Type B pancreatic cell (in vitro differentiated cells): Measurements from ENCODE around the gene LRMDA. TPM values are rescaled to one million over a fixed set of nuclear protein-coding genes. Genes with fewer than 3 reads are reported as not detected.

Experiments used
- DNase-seq: peaks from one replicate; pipeline ENCODE4 v3.0.0; 2021; ENCODE audit warnings: mixed read lengths; ENCODE audit not compliant: unreplicated experiment; ENCODE audit errors: extremely low spot score
- H3K27ac Mint-ChIP-seq: 2 replicates; pipeline ENCODE4 v1.8.0; 2021; ENCODE audit warnings: mild to moderate bottlenecking, mixed read lengths
- H3K27me3 Mint-ChIP-seq: 2 replicates; pipeline ENCODE4 v1.8.0; 2021; ENCODE audit warnings: mixed read lengths
- H3K36me3 Mint-ChIP-seq: 2 replicates; pipeline ENCODE4 v1.8.0; 2021; ENCODE audit warnings: mixed read lengths
- H3K4me1 Mint-ChIP-seq: one replicate; pipeline ENCODE4 v1.8.0; 2021; ENCODE audit warnings: mixed read lengths; ENCODE audit not compliant: unreplicated experiment
- H3K4me3 Mint-ChIP-seq: 2 replicates; pipeline ENCODE4 v1.8.0; 2021; ENCODE audit warnings: mild to moderate bottlenecking, mixed read lengths
- H3K9me3 Mint-ChIP-seq: 2 replicates; pipeline ENCODE4 v1.8.0; 2021; ENCODE audit warnings: mixed read lengths
- total RNA-seq: library from RNA; stranded (reverse); gene quantifications from 2 replicates; pipeline ENCODE4 v1.2.1, GENCODE V29; 2021; ENCODE audit warnings: low replicate concordance
- TF ChIP-seq, protein P1 (sequence below): fragments of 200-600 bp; sonication (generic); conservative IDR thresholded peaks from 2 replicates; pipeline ENCODE4 v1.5.0; 2021; ENCODE audit warnings: antibody characterized with exemption, mild to moderate bottlenecking

LRMDA gene
- total RNA-seq, 1 donor from 2014 or later = 2.0 TPM

DNA sequence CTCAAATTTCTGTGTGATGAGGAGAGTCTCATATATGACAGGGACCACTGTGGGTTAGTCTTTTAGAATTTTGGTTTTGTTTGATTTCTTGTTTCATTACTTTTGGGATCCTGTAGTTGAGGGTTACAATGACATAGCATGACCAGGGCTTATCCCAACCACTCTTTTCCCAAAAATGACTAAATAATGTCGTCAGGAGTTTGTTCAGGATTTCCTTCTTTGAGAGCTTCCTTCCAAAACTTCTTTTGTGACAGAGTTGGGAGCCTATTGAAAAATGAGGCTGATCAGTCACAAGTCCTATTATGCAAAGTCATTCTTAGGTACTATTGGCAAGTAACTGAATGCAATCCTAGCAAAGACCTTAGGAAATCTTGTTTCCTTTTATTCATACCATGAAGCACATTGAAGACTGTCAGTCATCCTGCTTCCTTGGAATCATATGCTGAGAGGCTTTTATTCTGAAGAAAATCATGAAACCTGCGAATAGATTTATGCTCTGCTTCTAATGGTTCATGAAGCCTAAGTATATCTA is 498.3 kb downstream of the LRMDA start:
- Mint-ChIP-seq H3K36me3 (no peaks in the 10 kb centered on the region), H3K27me3 (peaks cover 78% of the 10 kb centered on the region), H3K9me3 (no peaks in the 10 kb centered on the region), H3K4me1 (peaks cover 4% of the 10 kb centered on the region), H3K4me3 (no peak overlapping the region), H3K27ac (no peak overlapping the region)
- TF ChIP-seq, protein P1, sequence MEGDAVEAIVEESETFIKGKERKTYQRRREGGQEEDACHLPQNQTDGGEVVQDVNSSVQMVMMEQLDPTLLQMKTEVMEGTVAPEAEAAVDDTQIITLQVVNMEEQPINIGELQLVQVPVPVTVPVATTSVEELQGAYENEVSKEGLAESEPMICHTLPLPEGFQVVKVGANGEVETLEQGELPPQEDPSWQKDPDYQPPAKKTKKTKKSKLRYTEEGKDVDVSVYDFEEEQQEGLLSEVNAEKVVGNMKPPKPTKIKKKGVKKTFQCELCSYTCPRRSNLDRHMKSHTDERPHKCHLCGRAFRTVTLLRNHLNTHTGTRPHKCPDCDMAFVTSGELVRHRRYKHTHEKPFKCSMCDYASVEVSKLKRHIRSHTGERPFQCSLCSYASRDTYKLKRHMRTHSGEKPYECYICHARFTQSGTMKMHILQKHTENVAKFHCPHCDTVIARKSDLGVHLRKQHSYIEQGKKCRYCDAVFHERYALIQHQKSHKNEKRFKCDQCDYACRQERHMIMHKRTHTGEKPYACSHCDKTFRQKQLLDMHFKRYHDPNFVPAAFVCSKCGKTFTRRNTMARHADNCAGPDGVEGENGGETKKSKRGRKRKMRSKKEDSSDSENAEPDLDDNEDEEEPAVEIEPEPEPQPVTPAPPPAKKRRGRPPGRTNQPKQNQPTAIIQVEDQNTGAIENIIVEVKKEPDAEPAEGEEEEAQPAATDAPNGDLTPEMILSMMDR = no peak
- DNase-seq = no peak

DNA sequence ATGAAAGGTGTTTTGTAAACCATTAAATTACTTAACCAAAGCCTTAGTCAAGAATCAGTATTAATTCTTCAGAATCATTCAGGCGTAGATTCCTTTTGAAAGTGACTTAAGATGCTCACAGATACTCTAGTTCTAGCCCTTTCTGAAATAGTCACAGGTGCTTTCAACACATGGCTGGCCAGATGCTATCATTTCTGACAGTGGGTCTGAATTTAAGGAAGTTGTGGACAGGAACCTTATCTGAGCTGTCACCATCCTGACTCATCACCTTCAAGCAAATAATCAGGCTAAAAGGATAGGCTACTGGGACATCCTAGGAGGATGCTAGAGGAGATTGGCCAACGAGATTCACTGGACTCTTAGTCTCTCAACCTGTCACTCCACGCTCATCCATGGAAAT is 501.5 kb downstream of the LRMDA start:
- Mint-ChIP-seq H3K4me1 (peaks cover 8% of the 10 kb centered on the region), H3K27me3 (peaks cover 74% of the 10 kb centered on the region), H3K9me3 (no peaks in the 10 kb centered on the region), H3K4me3 (no peak overlapping the region), H3K36me3 (no peaks in the 10 kb centered on the region), H3K27ac (no peak overlapping the region)
- TF ChIP-seq, protein P1 = no peak
- DNase-seq = no peak

DNA sequence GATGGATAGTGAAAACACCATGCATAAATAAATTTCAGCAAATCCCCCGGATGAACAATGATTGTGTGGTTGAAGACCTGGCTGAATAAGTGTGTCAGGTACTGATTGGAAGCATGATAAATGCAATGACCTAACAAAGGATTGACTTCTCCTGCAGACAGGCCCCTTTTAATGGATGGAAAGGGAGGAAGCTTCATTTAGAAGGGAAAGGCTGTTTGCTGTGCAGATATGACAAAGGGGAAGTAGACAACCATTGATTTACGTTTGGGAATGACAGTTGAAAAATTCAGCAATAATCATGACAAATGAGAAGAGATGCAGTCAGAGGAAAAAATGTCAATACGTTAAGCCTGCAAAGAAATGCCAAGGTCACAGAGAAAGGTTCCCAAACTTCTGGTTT is 503.8 kb downstream of the LRMDA start:
- no peaks in the 10 kb centered on the region for H3K9me3 Mint-ChIP-seq
- H3K27ac Mint-ChIP-seq = no peak overlapping the region
- no peak for DNase-seq
- peaks cover 8% of the 10 kb centered on the region for H3K4me1 Mint-ChIP-seq
- H3K4me3 Mint-ChIP-seq = no peak overlapping the region
- peaks cover 79% of the 10 kb centered on the region for H3K27me3 Mint-ChIP-seq
- TF ChIP-seq, protein P1 = no peak
- no peaks in the 10 kb centered on the region for H3K36me3 Mint-ChIP-seq

DNA sequence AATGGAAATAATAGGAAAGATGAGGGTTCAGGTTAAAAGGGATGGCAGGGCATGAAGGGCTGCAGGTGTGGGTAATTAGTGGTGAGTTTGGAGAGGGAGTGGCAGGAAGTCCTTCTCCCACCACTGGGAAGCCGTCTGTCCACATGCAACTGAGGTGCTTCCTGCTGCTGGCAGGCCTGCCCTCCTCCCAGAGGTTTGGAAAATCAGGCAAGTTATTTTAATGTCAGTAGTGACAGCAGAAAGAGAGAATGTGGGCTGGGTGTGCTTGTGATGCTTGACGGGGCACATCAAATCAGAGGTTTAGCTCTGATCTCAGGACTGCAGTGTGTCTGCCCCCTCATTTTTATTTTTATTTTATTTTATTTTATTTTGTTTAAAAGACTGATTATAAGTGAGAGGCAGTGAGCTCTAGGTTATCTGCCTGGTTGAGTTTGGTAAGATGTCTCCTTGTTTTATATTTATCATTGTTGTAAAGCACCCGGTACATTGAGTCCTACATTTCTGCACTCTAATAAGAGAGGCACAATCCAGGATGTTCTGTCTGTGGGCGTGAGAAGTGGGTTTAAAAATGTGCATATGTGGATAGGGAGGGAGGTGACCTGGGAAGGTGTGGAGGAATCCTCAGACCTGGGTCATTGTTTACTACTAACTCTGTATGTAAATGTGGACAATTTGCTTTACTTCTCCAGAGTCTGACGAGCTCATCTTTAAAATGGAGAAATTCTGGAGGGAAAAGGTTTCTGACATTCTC is 504.4 kb downstream of the LRMDA start:
- Mint-ChIP-seq H3K36me3 (no peaks in the 10 kb centered on the region), H3K4me3 (no peak overlapping the region), H3K9me3 (no peaks in the 10 kb centered on the region), H3K27me3 (peaks cover 82% of the 10 kb centered on the region), H3K27ac (no peak overlapping the region), H3K4me1 (peaks cover 8% of the 10 kb centered on the region)
- no peak for DNase-seq
- TF ChIP-seq, protein P1 = no peak

DNA sequence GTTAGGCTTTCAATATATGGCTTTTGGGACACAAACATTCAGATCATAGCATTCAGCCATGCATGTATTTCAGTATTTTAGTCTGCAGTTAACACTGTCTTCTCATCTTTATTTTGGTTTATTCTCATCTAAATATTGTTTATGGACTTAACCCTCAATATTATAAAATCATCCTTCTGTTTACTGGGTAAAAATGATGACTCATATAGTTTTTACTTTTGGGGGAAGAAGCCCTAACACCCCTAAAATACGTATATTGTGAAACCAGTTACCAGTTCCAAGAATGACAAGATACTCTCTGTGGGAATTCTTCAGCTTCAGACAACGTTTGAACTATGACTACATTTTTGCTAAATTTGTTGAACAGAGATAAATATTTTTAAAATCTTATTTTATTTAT is 505.4 kb downstream of the LRMDA start:
- peaks cover 80% of the 10 kb centered on the region for H3K27me3 Mint-ChIP-seq
- TF ChIP-seq, protein P1 = no peak
- H3K4me1 Mint-ChIP-seq = peaks cover 8% of the 10 kb centered on the region
- H3K27ac Mint-ChIP-seq = no peak overlapping the region
- H3K36me3 Mint-ChIP-seq = no peaks in the 10 kb centered on the region
- H3K4me3 Mint-ChIP-seq = no peak overlapping the region
- DNase-seq = no peak
- no peaks in the 10 kb centered on the region for H3K9me3 Mint-ChIP-seq
